ENCODE data around the gene SYT14. TPM values are rescaled to one million over a fixed set of nuclear protein-coding genes. Genes with fewer than 3 reads are reported as not detected.

Gene SYT14
- total and polyA plus RNA-seq, 11 donors: not detected

DNA sequence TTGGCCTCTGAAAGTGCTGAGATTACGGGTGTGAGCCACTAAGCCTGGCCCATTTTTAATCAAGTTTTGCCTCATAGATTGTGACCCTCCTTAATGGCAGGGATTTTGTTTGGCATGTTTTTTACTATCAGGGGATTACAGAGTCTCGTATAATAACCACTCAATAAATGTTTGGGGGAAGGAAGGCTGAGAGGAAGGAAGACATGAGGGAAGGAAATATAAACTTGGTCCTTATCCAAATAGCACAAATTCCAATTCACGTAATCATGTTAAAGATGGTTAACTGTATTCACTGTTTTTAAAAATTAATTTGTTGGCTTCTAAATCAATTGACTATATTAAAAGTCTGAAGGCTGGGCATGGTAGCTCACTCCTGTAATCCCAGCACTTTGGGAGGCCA, 263.7 kb downstream of the SYT14 start:
- no peaks in the 10 kb centered on the region for H3K4me1 ChIP-seq
- H3K27ac ChIP-seq: no peak overlapping the region
- peaks cover 0 to 4% (median 0%) of the 10 kb centered on the region in 12 donors for H3K9me3 ChIP-seq
- peaks cover 0 to 4% (median 0%) of the 10 kb centered on the region in 9 donors for H3K27me3 ChIP-seq
- TF ChIP-seq, protein P1, sequence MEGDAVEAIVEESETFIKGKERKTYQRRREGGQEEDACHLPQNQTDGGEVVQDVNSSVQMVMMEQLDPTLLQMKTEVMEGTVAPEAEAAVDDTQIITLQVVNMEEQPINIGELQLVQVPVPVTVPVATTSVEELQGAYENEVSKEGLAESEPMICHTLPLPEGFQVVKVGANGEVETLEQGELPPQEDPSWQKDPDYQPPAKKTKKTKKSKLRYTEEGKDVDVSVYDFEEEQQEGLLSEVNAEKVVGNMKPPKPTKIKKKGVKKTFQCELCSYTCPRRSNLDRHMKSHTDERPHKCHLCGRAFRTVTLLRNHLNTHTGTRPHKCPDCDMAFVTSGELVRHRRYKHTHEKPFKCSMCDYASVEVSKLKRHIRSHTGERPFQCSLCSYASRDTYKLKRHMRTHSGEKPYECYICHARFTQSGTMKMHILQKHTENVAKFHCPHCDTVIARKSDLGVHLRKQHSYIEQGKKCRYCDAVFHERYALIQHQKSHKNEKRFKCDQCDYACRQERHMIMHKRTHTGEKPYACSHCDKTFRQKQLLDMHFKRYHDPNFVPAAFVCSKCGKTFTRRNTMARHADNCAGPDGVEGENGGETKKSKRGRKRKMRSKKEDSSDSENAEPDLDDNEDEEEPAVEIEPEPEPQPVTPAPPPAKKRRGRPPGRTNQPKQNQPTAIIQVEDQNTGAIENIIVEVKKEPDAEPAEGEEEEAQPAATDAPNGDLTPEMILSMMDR (IDR thresholded peaks at IDR 0.05): no peak
- no peak for TF ChIP-seq POLR2A (IDR thresholded peaks at IDR 0.05)
- H3K36me3 ChIP-seq: no peaks in the 10 kb centered on the region
- intact Hi-C loops (cut with DNase I): loop anchor here in 3 of 10 donors (2.0 to 5.0 kb wide), 2 partner anchors 109 to 111 kb away; no protein-coding TSS in a partner anchor
- WGBS, 4 donors: 45 to 65% (median 55%) methylated on average over 3 of the region's 3 CpGs
- DNase-seq (no peak), ATAC-seq (no peak)
- H3K4me3 ChIP-seq: no peak overlapping the region

DNA sequence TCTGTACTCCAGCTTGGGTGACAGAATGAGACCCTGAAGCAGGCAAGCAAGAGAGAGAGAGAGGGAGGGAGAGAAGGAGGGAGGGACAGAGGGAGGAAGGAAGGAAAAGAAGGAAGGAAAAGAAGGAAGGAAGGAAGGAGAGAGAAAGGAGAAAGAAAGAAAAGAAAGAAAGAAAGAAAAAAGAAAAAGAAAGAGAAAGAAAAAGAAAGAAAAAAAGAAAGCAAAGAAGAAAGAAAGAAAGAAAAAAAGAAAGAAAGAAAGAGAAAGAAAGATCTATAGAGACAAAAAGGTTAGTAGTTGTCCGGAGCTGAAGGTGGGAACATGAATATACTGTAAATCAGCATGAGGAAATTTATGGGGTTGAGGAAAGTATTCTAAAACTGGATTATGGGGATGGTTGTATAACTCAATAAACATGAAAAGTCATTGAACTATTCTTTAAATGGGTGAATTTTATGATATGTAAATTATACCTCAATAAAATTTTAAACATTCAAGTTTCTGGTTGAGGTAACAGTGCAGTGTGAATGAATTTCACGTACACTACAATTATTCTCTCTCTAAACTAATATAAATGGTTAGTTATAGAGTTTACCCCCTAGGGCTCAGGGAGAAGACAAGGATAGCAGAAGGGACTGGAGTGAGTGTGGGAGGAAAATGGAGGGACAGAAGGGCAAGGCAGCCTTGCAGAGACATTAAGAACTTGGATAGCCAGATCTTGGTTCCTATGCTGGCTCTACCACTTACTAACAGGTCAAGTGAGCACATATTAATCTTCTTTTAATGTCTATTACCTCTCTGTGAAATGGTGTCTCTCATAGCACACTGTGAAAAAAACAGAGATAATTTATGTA, 269.8 kb downstream of the SYT14 start:
- no peaks in the 10 kb centered on the region for H3K27me3 ChIP-seq
- intact Hi-C loops (cut with DNase I): no loop called here
- no peaks in the 10 kb centered on the region for H3K4me1 ChIP-seq
- 89 to 95% (median 91%) methylated on average over 2 of the region's 2 CpGs for WGBS, 4 donors
- no peak overlapping the region for H3K27ac ChIP-seq
- H3K9me3 ChIP-seq: no peaks in the 10 kb centered on the region
- no peaks in the 10 kb centered on the region for H3K36me3 ChIP-seq
- TF ChIP-seq POLR2A (IDR thresholded peaks at IDR 0.05): no peak
- TF ChIP-seq, protein P1 (IDR thresholded peaks at IDR 0.05): no peak
- DNase-seq: no peak
- no peak overlapping the region for H3K4me3 ChIP-seq
- ATAC-seq: no peak

DNA sequence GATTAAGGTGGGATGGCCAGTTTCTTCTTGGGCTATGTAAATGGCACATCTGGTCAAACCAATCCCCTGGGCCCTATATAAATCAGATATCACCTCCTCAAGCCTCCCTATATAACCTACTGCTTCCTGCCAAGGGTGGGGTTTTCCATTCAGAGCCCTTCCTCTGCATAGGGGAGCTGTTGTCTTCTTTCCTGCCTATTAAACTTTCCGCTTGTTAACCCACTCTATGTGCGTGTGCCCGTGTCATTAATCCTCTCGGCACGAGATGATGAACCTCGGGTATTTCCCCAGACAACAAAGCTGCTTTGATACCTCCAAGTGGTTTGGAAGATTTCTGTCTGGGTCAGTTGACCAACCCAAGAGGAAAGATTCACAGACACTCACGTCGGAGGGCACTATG, 275.3 kb downstream of the SYT14 start:
- Histone ChIP-seq H3K9me3 (no peaks in the 10 kb centered on the region), H3K4me1 (no peaks in the 10 kb centered on the region), H3K36me3 (no peaks in the 10 kb centered on the region), H3K4me3 (no peak overlapping the region), H3K27me3 (no peaks in the 10 kb centered on the region), H3K27ac (no peak overlapping the region)
- DNase-seq (no peak), ATAC-seq (no peak)
- 68 to 77% (median 74%) methylated on average over 8 of the region's 8 CpGs for WGBS, 4 donors
- intact Hi-C loops (cut with DNase I): no loop called here
- TF ChIP-seq POLR2A (IDR thresholded peaks at IDR 0.05): no peak
- TF ChIP-seq, protein P1 (IDR thresholded peaks at IDR 0.05): no peak

DNA sequence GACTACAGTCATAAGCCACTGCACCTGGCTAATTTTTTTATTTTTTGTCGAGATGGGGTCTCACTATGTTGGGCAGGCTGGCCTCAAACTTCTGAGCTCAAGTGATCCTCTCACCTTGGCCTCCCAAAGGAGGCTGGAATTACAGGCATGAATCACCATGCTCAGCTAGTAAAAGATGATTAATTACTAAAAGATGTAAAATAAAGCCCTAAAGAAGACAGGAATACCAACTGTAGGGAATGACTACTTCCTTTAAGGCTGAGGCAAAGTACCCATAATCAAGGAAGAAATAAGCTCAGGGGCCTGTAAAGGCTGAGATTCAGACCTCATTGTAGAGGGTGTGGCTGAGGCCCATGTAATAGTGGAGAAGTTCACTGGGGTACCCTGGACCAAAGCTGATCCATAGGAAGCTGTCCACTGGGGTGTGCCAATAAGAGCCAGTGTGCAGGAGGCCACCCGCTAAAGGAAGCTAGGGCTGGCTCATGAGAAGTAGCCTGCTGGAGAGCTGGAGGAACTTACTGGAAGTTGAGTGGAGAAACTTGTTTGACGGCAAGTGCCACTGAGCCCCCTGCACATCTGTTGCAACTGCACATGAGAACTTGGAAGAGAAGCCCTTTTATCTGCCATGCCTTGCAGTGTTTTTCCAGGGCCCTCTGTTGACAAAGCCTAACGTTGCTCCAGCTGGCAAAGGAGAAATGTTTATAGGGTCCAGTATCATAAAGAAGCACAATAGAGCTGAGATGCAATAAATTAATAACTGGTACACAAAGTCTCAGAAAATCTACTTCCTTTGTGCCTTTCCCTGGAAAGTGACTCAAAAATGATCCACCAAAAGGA, 276.8 kb downstream of the SYT14 start:
- DNase-seq (no peak), ATAC-seq (no peak)
- no peaks in the 10 kb centered on the region for H3K4me1 ChIP-seq
- no peak for TF ChIP-seq POLR2A (IDR thresholded peaks at IDR 0.05)
- TF ChIP-seq, protein P1 (IDR thresholded peaks at IDR 0.05): no peak
- WGBS, 4 donors: 76 to 80% (median 77%) methylated on average over 4 of the region's 4 CpGs
- no peak overlapping the region for H3K4me3 ChIP-seq
- H3K9me3 ChIP-seq: no peaks in the 10 kb centered on the region
- H3K27ac ChIP-seq: no peak overlapping the region
- H3K27me3 ChIP-seq: no peaks in the 10 kb centered on the region
- intact Hi-C loops (cut with DNase I): loop anchor here in 1 of 10 donors (1.0 kb wide), 1 partner anchor 16 kb away; no protein-coding TSS in a partner anchor
- H3K36me3 ChIP-seq: no peaks in the 10 kb centered on the region

Data from heart left ventricle (tissue), 16 donors.